Stimulated activated CD8-positive, alpha-beta memory T cell treated with anti-CD3 and anti-CD28 coated beads, Interleukin-2, amount 100 ng/mL, for 1 hour (primary cell): ENCODE results near the gene TNKS1BP1.
"Not testable (repeated sequence)": the region's sequence is repeated elsewhere in the genome, so short reads cannot be mapped to it uniquely, and the experiment has no call there.

ENCODE experiments used
- DNase-seq, 2 donors: peaks; one replicate each; pipeline ENCODE4 v3.0.0-alpha.2; 2020; ENCODE audit warnings: low read depth in 2 of 2

The TNKS1BP1 gene

DNA sequence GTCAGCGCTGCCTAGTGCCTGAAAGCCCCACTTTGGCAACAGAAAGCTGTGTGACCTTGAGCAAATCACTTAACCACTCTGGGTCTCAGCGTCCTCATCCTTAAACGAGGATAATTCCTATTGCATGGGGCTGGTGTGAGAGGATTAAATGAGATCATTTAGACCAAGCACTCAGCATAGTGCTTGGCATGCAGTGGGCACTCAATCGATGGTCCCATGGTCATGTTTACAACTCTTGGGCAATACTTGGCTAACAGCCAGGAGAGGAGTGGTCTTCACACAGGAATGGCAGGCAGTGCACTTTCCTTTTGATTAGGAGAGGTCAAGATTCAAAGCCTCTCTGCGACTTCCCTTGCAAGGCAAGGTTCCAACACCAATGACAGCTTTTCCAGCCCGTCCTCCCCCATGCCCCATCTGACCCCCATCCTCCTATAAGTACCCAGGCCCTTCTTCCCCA is 14.1 kb downstream of the TNKS1BP1 start:
- DNase-seq, result no peak

DNA sequence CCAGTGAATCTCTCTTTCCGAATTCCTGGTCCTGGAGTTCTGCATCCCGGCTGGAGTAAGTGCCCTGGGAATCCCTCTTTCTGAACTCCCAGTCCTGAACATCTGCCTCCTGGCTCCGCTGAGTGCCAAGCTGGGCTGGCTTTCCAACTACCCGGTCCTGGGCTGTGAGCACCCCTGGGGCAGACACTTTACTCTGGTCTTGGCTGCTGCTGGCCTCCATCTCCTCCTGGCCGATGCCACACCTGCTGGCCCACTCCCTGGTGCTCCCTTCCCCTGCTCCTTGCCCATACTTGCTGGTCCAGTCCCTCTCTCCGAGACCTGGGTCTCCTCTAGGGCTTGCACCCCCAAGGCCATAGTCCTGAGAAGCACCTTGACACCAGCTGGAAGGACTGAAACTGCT is 14.7 kb downstream of the TNKS1BP1 start:
- DNase-seq, result no peak

- no peak for DNase-seq
Measured at GRCh38 chr11:57309106-57310059, 15.4 kb downstream of the TNKS1BP1 start.

- DNase-seq, result no peak
Measured at GRCh38 chr11:57308426-57309060, 16.2 kb downstream of the TNKS1BP1 start.

DNA sequence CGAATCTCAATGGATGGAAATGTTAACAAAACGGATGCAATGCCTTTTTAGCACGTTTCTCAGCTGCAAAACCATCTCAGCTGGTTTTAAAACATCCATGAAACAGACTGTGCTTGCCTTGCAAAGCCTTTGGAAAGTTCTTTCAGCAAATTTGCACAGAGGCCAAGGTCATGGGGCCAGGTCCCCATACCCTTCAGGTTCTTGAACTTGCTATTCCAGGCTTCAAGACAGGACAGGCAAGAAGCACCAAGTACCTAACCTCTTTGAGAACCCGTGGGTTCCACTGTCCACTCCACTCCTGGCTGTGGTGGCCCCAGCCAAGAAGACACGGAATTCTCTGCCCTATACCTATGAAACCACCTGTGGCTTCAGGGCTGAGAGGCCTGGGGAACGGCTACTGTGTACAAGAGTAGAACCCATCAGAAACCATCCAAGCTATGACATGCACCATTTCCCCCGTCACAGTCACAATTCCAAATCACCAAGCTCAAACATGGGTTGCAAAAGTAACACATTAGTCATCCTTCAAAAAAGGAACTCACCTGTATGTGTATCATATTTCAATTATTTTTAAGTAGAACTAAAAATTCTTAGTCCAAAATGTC is 17.0 kb downstream of the TNKS1BP1 start:
- no peak for DNase-seq

DNA sequence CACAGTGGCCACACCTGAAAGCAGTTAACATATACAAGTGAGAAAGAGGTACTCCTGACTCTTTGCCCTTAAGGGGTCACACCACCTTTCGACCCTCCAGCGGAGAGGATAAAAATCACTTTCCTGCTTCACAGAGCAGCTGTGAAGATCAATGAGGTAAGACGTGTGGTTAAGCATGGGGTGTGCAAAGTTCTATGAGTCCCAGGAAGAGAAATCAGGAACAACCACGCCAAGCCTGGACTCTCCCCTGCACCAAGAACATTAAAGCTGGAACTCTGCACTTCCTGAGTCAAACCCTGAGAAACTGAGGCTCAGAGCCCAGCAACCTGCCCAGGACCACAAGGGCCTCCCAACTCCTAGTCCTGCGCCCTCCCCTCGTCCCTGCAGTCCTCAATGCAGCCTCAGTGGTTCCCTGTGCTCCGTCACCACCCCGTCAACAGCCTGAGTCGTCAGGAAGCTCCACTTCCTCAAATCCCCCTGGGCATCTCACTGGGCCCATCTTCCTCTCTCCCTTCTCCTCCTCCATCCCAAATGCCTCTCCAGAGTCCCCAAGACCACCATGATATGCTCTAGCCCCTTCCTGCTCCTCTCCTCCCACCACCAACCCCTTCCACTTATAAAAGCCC is 17.7 kb downstream of the TNKS1BP1 start:
- DNase-seq, result no peak

DNA sequence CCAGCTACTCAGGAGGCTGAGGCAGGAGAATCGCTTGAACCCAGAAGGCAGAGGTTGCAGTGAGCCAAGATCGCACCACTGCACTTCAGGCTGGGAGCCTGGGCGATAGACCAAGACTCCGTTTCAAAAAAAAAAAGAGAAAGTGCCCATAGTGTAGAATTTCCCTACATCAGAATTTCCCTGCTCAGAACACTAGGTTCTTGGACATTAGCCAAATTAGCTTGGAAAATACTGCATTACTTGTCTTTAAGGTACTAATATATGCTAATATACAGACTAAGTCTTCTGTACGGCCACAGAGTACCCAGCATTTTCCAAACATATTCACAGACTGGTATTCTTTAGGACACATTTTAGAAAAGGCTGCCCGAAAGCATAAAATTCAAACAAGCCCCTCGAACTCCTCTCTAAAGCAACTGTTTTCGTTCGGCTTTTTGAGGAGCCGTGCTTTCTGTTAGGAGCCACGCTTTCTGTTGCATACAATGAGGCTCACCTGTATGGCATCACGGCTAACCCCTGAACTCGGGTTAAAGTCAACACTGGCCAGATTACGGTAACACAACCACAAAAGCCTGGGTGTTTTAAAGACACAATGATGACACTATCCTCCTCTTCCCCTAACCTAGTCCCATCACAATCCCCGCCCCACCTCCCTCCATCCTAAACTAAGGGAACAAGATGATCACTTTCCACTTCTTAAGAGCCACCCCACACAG is 18.4 kb downstream of the TNKS1BP1 start:
- no peak for DNase-seq

DNA sequence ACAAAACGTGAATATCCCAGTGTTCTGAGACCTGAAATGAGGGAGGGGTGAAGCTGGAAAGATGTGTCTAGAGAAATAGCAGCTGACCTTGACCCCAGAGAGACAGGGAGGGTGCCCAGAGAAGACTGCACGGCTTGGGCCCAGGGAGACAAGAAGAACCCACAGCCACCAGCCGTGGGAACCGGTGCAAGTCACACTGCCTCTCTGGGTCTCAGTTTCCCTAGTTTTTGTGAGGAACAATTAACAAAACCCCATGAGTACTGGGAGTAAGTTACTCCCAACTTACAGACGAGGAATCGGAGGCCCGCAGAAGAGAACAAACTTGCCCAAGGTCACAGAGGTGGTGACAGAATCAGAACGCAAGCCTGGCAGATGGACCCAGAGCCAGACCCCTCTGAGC is 19.2 kb downstream of the TNKS1BP1 start:
- DNase-seq, result no peak

- DNase-seq, result no peak
Measured at GRCh38 chr11:57303990-57304579, 20.7 kb downstream of the TNKS1BP1 start.

- DNase-seq, result no peak
Measured at GRCh38 chr11:57303280-57303989, 21.3 kb downstream of the TNKS1BP1 start.

- no peak for DNase-seq
Measured at GRCh38 chr11:57302489-57302888, 22.3 kb downstream of the TNKS1BP1 start.

- DNase-seq, result no peak
Measured at GRCh38 chr11:57301711-57302423, 22.9 kb downstream of the TNKS1BP1 start.

DNA sequence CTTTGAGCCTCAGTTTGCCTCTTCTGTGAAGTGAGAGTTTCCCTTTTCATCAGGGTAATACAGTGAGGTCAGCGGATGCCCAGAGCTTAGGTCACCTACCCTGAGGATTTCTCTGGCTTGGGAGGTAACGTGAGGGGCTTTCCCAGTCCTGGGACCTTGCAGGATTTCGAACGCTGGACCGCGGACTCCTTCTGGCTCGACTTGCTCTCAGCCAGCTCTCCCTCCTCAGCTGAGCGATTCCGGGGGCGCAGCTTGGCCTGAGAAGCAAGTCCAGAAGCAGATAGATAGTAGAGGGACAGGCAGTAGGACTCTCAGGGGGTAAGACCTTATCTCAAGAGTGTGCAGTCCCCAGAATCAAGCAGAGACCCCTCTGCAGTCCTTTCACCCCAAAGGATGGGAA is 24.0 kb downstream of the TNKS1BP1 start:
- no peak for DNase-seq

GRCh38 chr11:57299150-57299737 is 25.5 kb downstream of the TNKS1BP1 start:
- DNase-seq, result no peak

DNA sequence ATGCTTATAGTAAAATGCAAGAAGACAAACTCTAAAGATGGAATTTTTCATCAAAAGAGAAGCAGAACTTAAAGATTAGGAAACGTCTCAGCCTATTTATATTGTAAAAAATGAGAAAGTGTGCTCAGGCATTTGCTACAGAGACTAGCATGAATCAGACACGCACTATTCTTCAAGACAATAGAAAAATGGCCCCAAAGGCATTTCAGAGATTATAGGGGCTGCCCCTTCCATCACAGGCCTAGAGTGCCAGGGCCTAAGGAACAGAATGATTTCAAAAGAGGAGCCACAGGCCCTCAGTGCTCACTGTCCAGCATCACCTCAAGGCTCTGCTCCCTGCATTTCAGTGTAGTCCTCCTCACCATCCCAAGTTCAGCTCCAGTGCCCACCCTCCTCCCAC is 27.5 kb downstream of the TNKS1BP1 start:
- DNase-seq, result no peak

DNA sequence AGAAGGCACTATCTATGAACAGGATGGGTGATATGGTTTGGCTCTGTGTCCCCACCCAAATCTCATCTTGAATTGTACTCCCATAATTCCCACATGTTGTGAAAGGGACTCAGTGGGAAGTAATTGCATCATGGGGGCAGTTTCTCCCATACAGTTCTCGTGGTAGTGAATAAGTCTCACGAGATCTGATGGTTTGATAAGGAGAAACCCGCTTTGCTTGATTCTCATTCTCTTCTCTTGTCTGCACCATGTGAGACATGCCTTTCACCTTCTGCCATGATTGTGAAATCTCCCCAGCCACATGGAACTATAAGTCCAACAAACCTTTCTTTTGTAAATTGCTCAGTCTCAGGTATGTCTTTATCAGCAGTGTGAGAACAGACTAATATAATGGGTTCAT is 28.5 kb downstream of the TNKS1BP1 start:
- not testable (repeated sequence) for DNase-seq

DNA sequence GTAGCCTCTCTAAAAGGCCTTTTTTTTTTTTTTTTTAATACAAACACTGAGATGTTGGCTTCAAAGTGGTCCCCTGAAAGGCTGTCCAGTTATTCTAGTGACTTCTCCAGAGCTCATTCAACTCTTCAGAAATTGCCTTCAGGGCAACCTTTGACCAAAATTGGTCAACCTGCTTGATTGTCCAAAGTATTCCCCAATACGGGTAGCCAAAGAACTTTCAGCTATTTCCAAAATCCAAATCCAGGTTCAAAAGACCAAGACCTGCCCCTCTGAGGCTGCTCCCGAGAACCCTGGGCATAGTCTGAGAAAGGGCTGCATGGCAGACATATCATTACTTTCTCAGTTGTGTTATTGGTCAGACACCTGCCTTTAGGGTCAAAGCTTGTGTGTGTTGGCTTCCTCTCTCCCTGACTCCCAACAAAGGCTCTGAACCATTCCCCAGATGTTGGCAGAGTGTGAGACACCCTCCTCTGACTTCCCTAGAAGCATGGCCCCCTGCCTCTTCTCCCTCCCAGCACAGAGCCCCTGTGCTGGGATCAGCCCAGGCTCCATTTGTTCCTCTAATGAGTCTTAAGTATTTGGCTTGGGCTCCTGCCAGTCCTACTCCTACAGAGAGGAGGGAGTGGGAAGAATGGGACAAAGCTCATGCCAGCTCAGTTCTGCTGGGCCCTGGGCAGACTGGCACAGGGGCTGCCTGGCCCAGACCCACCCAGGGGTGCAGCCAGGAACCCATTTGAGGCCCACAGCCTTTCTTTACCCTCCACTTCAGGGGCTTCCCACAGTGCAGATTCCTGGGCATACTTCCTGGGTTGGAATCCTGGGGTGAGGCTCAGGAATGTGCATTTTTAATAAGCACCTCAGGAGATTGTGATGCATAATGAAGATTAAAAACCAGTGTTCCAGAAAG is 30.3 kb downstream of the TNKS1BP1 start:
- DNase-seq, result no peak

DNA sequence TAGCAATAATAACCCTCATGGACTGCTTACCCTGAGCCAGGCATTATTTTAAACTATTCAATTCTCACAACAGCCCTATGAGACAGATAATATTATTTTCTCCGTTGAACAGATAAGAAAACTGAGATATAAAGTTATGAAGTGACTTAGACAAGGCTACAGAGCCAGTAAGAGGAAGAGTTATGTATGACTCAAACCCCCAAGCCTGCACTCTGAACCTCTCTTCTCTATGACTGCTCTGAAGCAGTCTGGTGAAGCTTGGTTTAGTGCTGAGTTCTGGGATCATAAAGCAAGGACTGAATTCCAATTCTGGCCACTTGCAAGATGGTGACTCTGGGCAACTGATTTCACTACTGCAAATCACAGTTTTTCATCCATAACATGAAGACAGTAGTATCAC is 34.5 kb downstream of the TNKS1BP1 start:
- no peak for DNase-seq
